Measurements from ENCODE around the gene OR10A4. TPM values are rescaled to one million over a fixed set of nuclear protein-coding genes. Genes with fewer than 3 reads are reported as not detected.
"Not testable (repeated sequence)": the region's sequence is repeated elsewhere in the genome, so short reads cannot be mapped to it uniquely, and the experiment has no call there.

OR10A4 gene
- polyA plus RNA-seq, 4 donors: not detected

- not testable (repeated sequence) for H3K4me3 ChIP-seq (ENCODE audit: low read depth in 1 of 3, low read length in 3 of 3); H3K4me1 ChIP-seq (ENCODE audit: control insufficient read depth in 3 of 3, insufficient read depth in 2 of 3, low read depth in 1 of 3, low read length in 2 of 3); FAIRE-seq; H3K27ac ChIP-seq (ENCODE audit: low read depth in 1 of 3, low read length in 2 of 3); DNase-seq; H3K9me3 ChIP-seq (ENCODE audit: control insufficient read depth in 2 of 2, insufficient read depth in 1 of 2, low read depth in 1 of 2, low read length in 1 of 2); H3K36me3 ChIP-seq (ENCODE audit: control insufficient read depth in 3 of 3, insufficient read depth in 2 of 3, low read depth in 1 of 3, low read length in 3 of 3); H3K27me3 ChIP-seq (ENCODE audit: control insufficient read depth in 3 of 3, insufficient read depth in 3 of 3, low read length in 3 of 3)
- 82 to 89% (median 82%) methylated on average over 12 to 13 of the region's 13 CpGs for WGBS, 3 donors
Observed at GRCh38 chr11:6904804-6905203, 28.4 kb downstream of the OR10A4 start.

GRCh38 chr11:6911378-6911777 lies 35.0 kb downstream of the OR10A4 start:
- Histone ChIP-seq H3K4me3 (ENCODE audit: low read depth in 1 of 3, low read length in 3 of 3) (no peak overlapping the region), H3K27me3 (ENCODE audit: control insufficient read depth in 3 of 3, insufficient read depth in 3 of 3, low read length in 3 of 3) (no peaks in the 10 kb centered on the region), H3K4me1 (ENCODE audit: control insufficient read depth in 3 of 3, insufficient read depth in 2 of 3, low read depth in 1 of 3, low read length in 2 of 3) (no peaks in the 10 kb centered on the region), H3K27ac (ENCODE audit: low read depth in 1 of 3, low read length in 2 of 3) (no peak overlapping the region), H3K9me3 (ENCODE audit: control insufficient read depth in 2 of 2, insufficient read depth in 1 of 2, low read depth in 1 of 2, low read length in 1 of 2) (no peaks in the 10 kb centered on the region), H3K36me3 (ENCODE audit: control insufficient read depth in 3 of 3, insufficient read depth in 2 of 3, low read depth in 1 of 3, low read length in 3 of 3) (no peaks in the 10 kb centered on the region)
- FAIRE-seq (no peak), DNase-seq (no peak)
- 82 to 97% (median 83%) methylated on average over 3 of the region's 3 CpGs for WGBS, 3 donors

GRCh38 chr11:6911948-6912347 lies 35.5 kb downstream of the OR10A4 start:
- Histone ChIP-seq H3K36me3 (ENCODE audit: control insufficient read depth in 3 of 3, insufficient read depth in 2 of 3, low read depth in 1 of 3, low read length in 3 of 3) (no peaks in the 10 kb centered on the region), H3K4me3 (ENCODE audit: low read depth in 1 of 3, low read length in 3 of 3) (no peak overlapping the region), H3K9me3 (ENCODE audit: control insufficient read depth in 2 of 2, insufficient read depth in 1 of 2, low read depth in 1 of 2, low read length in 1 of 2) (no peaks in the 10 kb centered on the region), H3K4me1 (ENCODE audit: control insufficient read depth in 3 of 3, insufficient read depth in 2 of 3, low read depth in 1 of 3, low read length in 2 of 3) (no peaks in the 10 kb centered on the region), H3K27me3 (ENCODE audit: control insufficient read depth in 3 of 3, insufficient read depth in 3 of 3, low read length in 3 of 3) (no peaks in the 10 kb centered on the region), H3K27ac (ENCODE audit: low read depth in 1 of 3, low read length in 2 of 3) (no peak overlapping the region)
- no peak for FAIRE-seq
- no peak for DNase-seq
- WGBS, 3 donors: 31 to 63% (median 38%) methylated on average over 3 of the region's 3 CpGs

- Histone ChIP-seq H3K9me3 (ENCODE audit: control insufficient read depth in 2 of 2, insufficient read depth in 1 of 2, low read depth in 1 of 2, low read length in 1 of 2) (no peaks in the 10 kb centered on the region), H3K4me1 (ENCODE audit: control insufficient read depth in 3 of 3, insufficient read depth in 2 of 3, low read depth in 1 of 3, low read length in 2 of 3) (no peaks in the 10 kb centered on the region), H3K36me3 (ENCODE audit: control insufficient read depth in 3 of 3, insufficient read depth in 2 of 3, low read depth in 1 of 3, low read length in 3 of 3) (no peaks in the 10 kb centered on the region), H3K4me3 (ENCODE audit: low read depth in 1 of 3, low read length in 3 of 3) (no peak overlapping the region), H3K27ac (ENCODE audit: low read depth in 1 of 3, low read length in 2 of 3) (no peak overlapping the region), H3K27me3 (ENCODE audit: control insufficient read depth in 3 of 3, insufficient read depth in 3 of 3, low read length in 3 of 3) (no peaks in the 10 kb centered on the region)
- FAIRE-seq: no peak
- DNase-seq: no peak
- WGBS, 3 donors: 27 to 55% (median 51%) methylated on average over 2 of the region's 2 CpGs
Observed at GRCh38 chr11:6919698-6920097, 43.3 kb downstream of the OR10A4 start.

GRCh38 chr11:6920702-6921101 lies 44.3 kb downstream of the OR10A4 start, which contains the start of gene OR2D3:
Gene OR2D3, plus strand, starts transcription at chr11:6921002. Its CDS starts 0 bp downstream, at chr11:6921002.
- FAIRE-seq (no peak), DNase-seq (no peak)
- 94 to 96% (median 94%) methylated on average over 1 of the region's 1 CpG for WGBS, 3 donors
- Histone ChIP-seq H3K27me3 (ENCODE audit: control insufficient read depth in 3 of 3, insufficient read depth in 3 of 3, low read length in 3 of 3) (no peaks in the 10 kb centered on the region), H3K4me3 (ENCODE audit: low read depth in 1 of 3, low read length in 3 of 3) (no peak within 1 kb of the TSS), H3K4me1 (ENCODE audit: control insufficient read depth in 3 of 3, insufficient read depth in 2 of 3, low read depth in 1 of 3, low read length in 2 of 3) (no peaks in the 10 kb centered on the region), H3K9me3 (ENCODE audit: control insufficient read depth in 2 of 2, insufficient read depth in 1 of 2, low read depth in 1 of 2, low read length in 1 of 2) (no peaks in the 10 kb centered on the region), H3K36me3 (ENCODE audit: control insufficient read depth in 3 of 3, insufficient read depth in 2 of 3, low read depth in 1 of 3, low read length in 3 of 3) (no peaks in the 10 kb centered on the region), H3K27ac (ENCODE audit: low read depth in 1 of 3, low read length in 2 of 3) (no peak within 1 kb of the TSS)

- Histone ChIP-seq H3K36me3 (ENCODE audit: control insufficient read depth in 3 of 3, insufficient read depth in 2 of 3, low read depth in 1 of 3, low read length in 3 of 3) (no peaks in the 10 kb centered on the region), H3K27me3 (ENCODE audit: control insufficient read depth in 3 of 3, insufficient read depth in 3 of 3, low read length in 3 of 3) (no peaks in the 10 kb centered on the region), H3K27ac (ENCODE audit: low read depth in 1 of 3, low read length in 2 of 3) (no peak overlapping the region), H3K9me3 (ENCODE audit: control insufficient read depth in 2 of 2, insufficient read depth in 1 of 2, low read depth in 1 of 2, low read length in 1 of 2) (no peaks in the 10 kb centered on the region), H3K4me1 (ENCODE audit: control insufficient read depth in 3 of 3, insufficient read depth in 2 of 3, low read depth in 1 of 3, low read length in 2 of 3) (peaks cover 0 to 7% (median 0%) of the 10 kb centered on the region in 3 donors), H3K4me3 (ENCODE audit: low read depth in 1 of 3, low read length in 3 of 3) (no peak overlapping the region)
- DNase-seq (no peak), FAIRE-seq (peak; percentile 55)
Observed at GRCh38 chr11:6925007-6925577, 48.7 kb downstream of the OR10A4 start.

- peaks cover 0 to 7% (median 0%) of the 10 kb centered on the region in 3 donors for H3K4me1 ChIP-seq (ENCODE audit: control insufficient read depth in 3 of 3, insufficient read depth in 2 of 3, low read depth in 1 of 3, low read length in 2 of 3)
- H3K36me3 ChIP-seq (ENCODE audit: control insufficient read depth in 3 of 3, insufficient read depth in 2 of 3, low read depth in 1 of 3, low read length in 3 of 3): no peaks in the 10 kb centered on the region
- DNase-seq (peak in 1 of 2 donors; percentile 8), FAIRE-seq (no peak)
- H3K9me3 ChIP-seq (ENCODE audit: control insufficient read depth in 2 of 2, insufficient read depth in 1 of 2, low read depth in 1 of 2, low read length in 1 of 2): no peaks in the 10 kb centered on the region
- H3K4me3 ChIP-seq (ENCODE audit: low read depth in 1 of 3, low read length in 3 of 3): peak overlapping the region; percentile 37 to 84 (median 61)
- H3K27ac ChIP-seq (ENCODE audit: low read depth in 1 of 3, low read length in 2 of 3): peak overlapping the region in 2 of 3 donors; percentile 58 to 92
- no peaks in the 10 kb centered on the region for H3K27me3 ChIP-seq (ENCODE audit: control insufficient read depth in 3 of 3, insufficient read depth in 3 of 3, low read length in 3 of 3)
- 52 to 64% (median 55%) methylated on average over 2 of the region's 2 CpGs for WGBS, 3 donors
Observed at GRCh38 chr11:6925636-6926207, 49.3 kb downstream of the OR10A4 start.

GRCh38 chr11:6926208-6927029 lies 50.0 kb downstream of the OR10A4 start, which contains the start of gene ZNF215:
Gene ZNF215, plus strand, starts transcription at chr11:6926426. Its CDS starts 5,847 bp downstream, at chr11:6932273.
- Histone ChIP-seq H3K4me1 (ENCODE audit: control insufficient read depth in 3 of 3, insufficient read depth in 2 of 3, low read depth in 1 of 3, low read length in 2 of 3) (peaks cover 0 to 7% (median 0%) of the 10 kb centered on the region in 3 donors), H3K36me3 (ENCODE audit: control insufficient read depth in 3 of 3, insufficient read depth in 2 of 3, low read depth in 1 of 3, low read length in 3 of 3) (no peaks in the 10 kb centered on the region), H3K27ac (ENCODE audit: low read depth in 1 of 3, low read length in 2 of 3) (peak within 1 kb of the TSS; percentile 43 to 92 (median 58)), H3K9me3 (ENCODE audit: control insufficient read depth in 2 of 2, insufficient read depth in 1 of 2, low read depth in 1 of 2, low read length in 1 of 2) (no peaks in the 10 kb centered on the region), H3K27me3 (ENCODE audit: control insufficient read depth in 3 of 3, insufficient read depth in 3 of 3, low read length in 3 of 3) (no peaks in the 10 kb centered on the region), H3K4me3 (ENCODE audit: low read depth in 1 of 3, low read length in 3 of 3) (peak within 1 kb of the TSS; percentile 37 to 84 (median 61))
- peak; percentile 84 to 86 for DNase-seq
- 1 to 3% (median 2%) methylated on average over 60 to 61 of the region's 61 CpGs for WGBS, 3 donors
- no peak for FAIRE-seq

Measured in small intestine (tissue), 7 donors.